ENCODE results near the gene CNRIP1. TPM values are rescaled to one million over a fixed set of nuclear protein-coding genes. Genes with fewer than 3 reads are reported as not detected.

The CNRIP1 gene
- total RNA-seq, 2 experiments from 2014 or later, result not detected

GRCh38 chr2:68341583-68341982 lies 21.8 kb upstream of the CNRIP1 start:
- no peaks in the 10 kb centered on the region for H3K79me2 ChIP-seq (ENCODE audit: insufficient read depth, low read depth, low read length)
- no peak overlapping the region for H3K27ac ChIP-seq (ENCODE audit: low read depth, low read length, poor library complexity, severe bottlenecking)
- TF ChIP-seq CTCF (conservative IDR thresholded peaks at IDR 0.05; ENCODE audit: low read length), result no peak
- no peak for TF ChIP-seq EZH2phosphoT487 (IDR thresholded peaks at IDR 0.05; ENCODE audit: borderline replicate concordance, low read depth, low read length)
- BruUV-seq (replicated peaks), result no TSS peak
- H3K4me2 ChIP-seq (ENCODE audit: low read length), result no peak overlapping the region
- no peaks in the 10 kb centered on the region for H3K4me1 ChIP-seq (ENCODE audit: insufficient read depth, low read length, poor library complexity, severe bottlenecking)
- no peaks in the 10 kb centered on the region for H3K9me3 ChIP-seq (ENCODE audit: low read length)
- H2AFZ ChIP-seq (ENCODE audit: low read length), result no peak overlapping the region
- no peak for DNase-seq (ENCODE audit: low spot score)
- ChIA-PET CTCF (ENCODE audit: unreplicated experiment) (no interaction called here), POLR2A (no interaction called here)
- no peak overlapping the region for H3K4me3 ChIP-seq (ENCODE audit: low read depth, low read length, poor library complexity, severe bottlenecking)
- H3K9me2 ChIP-seq (ENCODE audit: insufficient read depth, low read length), result no peaks in the 10 kb centered on the region
- H3K36me3 ChIP-seq (ENCODE audit: insufficient read depth, low read length), result no peaks in the 10 kb centered on the region
- intact Hi-C loops (cut with micrococcal nuclease; ENCODE audit: unreplicated experiment), result no loop called here
- H4K20me1 ChIP-seq (ENCODE audit: insufficient read depth, low read length), result no peaks in the 10 kb centered on the region

GRCh38 chr2:68341062-68341329 lies 21.2 kb upstream of the CNRIP1 start:
- H3K36me3 ChIP-seq (ENCODE audit: insufficient read depth, low read length), result no peaks in the 10 kb centered on the region
- H3K27ac ChIP-seq (ENCODE audit: low read depth, low read length, poor library complexity, severe bottlenecking), result no peak overlapping the region
- intact Hi-C loops (cut with micrococcal nuclease; ENCODE audit: unreplicated experiment), result no loop called here
- no peak for DNase-seq (ENCODE audit: low spot score)
- no peaks in the 10 kb centered on the region for H3K79me2 ChIP-seq (ENCODE audit: insufficient read depth, low read depth, low read length)
- H3K4me3 ChIP-seq (ENCODE audit: low read depth, low read length, poor library complexity, severe bottlenecking), result no peak overlapping the region
- ChIA-PET CTCF (ENCODE audit: unreplicated experiment) (no interaction called here), POLR2A (no interaction called here)
- H3K9me3 ChIP-seq (ENCODE audit: low read length), result no peaks in the 10 kb centered on the region
- no peak overlapping the region for H3K4me2 ChIP-seq (ENCODE audit: low read length)
- H2AFZ ChIP-seq (ENCODE audit: low read length), result no peak overlapping the region
- H3K9me2 ChIP-seq (ENCODE audit: insufficient read depth, low read length), result no peaks in the 10 kb centered on the region
- TF ChIP-seq CTCF (conservative IDR thresholded peaks at IDR 0.05; ENCODE audit: low read length), result no peak
- TF ChIP-seq EZH2phosphoT487 (IDR thresholded peaks at IDR 0.05; ENCODE audit: borderline replicate concordance, low read depth, low read length), result no peak
- no peaks in the 10 kb centered on the region for H4K20me1 ChIP-seq (ENCODE audit: insufficient read depth, low read length)
- no peaks in the 10 kb centered on the region for H3K4me1 ChIP-seq (ENCODE audit: insufficient read depth, low read length, poor library complexity, severe bottlenecking)
- BruUV-seq (replicated peaks), result no TSS peak

DNA sequence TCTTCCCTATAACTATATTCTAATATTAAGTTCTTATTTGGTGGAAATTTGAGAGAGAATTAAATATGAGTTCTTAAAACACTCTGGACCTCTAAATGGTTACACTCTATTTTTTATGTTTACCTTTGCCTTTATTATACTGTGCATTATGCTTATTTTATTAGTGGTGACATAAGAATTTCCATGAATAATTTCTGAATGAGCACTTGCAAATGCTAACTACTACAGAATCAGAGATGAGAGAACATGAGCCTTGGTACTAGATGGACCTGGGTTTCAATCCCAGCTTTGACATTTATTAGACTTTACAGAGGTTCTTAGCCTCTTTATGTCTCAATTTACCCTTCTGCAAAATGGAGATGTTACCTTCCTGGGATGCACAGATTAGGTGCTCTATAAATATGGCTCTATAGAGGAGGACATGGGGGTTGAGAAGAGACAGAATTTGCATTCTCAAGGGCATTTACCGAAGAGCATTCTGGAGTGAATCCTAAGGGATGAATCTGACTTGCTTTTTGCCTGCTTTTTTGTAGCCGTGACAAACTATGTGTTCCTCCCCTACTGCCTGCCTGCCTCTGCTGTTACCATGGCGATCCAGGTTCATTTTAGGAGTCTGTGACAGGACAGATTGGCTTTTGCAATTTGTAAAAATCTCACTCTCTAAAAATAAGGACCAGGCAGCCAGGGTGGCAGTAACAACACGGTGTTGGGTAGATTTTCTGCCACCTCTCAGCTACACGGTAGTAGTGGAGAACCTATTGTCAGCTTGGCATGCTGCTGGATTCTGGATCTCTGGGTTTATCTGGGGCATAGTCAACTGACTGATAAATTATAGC lies 20.7 kb upstream of the CNRIP1 start:
- POLR2A ChIA-PET, result interaction anchor here (0.8 to 0.9 kb wide), 2 partner anchors 48 to 286 kb away, joined by 3 to 5 read pairs; no protein-coding TSS in a partner anchor
- Histone ChIP-seq H4K20me1 (ENCODE audit: insufficient read depth, low read length) (no peaks in the 10 kb centered on the region), H3K27ac (ENCODE audit: low read depth, low read length, poor library complexity, severe bottlenecking) (no peak overlapping the region), H3K4me1 (ENCODE audit: insufficient read depth, low read length, poor library complexity, severe bottlenecking) (no peaks in the 10 kb centered on the region), H3K9me3 (ENCODE audit: low read length) (no peaks in the 10 kb centered on the region), H2AFZ (ENCODE audit: low read length) (no peak overlapping the region), H3K4me3 (ENCODE audit: low read depth, low read length, poor library complexity, severe bottlenecking) (no peak overlapping the region), H3K9me2 (ENCODE audit: insufficient read depth, low read length) (no peaks in the 10 kb centered on the region), H3K4me2 (ENCODE audit: low read length) (no peak overlapping the region), H3K36me3 (ENCODE audit: insufficient read depth, low read length) (no peaks in the 10 kb centered on the region), H3K79me2 (ENCODE audit: insufficient read depth, low read depth, low read length) (no peaks in the 10 kb centered on the region)
- DNase-seq (ENCODE audit: low spot score), result no peak
- intact Hi-C loops (cut with micrococcal nuclease; ENCODE audit: unreplicated experiment), result no loop called here
- no TSS peak for BruUV-seq (replicated peaks)
- CTCF ChIA-PET (ENCODE audit: unreplicated experiment), result no interaction called here
- TF ChIP-seq EZH2phosphoT487 (IDR thresholded peaks at IDR 0.05; ENCODE audit: borderline replicate concordance, low read depth, low read length) (no peak), CTCF (conservative IDR thresholded peaks at IDR 0.05; ENCODE audit: low read length) (no peak)

All from OCI-LY7 (cell line).